ENCODE measurements around the gene PPP1R3G. TPM values are rescaled to one million over a fixed set of nuclear protein-coding genes. Genes with fewer than 3 reads are reported as not detected.

The PPP1R3G gene
- total and polyA plus RNA-seq, 2 of the 13 experiments (the other 11 are each of a cell fraction or from before 2014, with no cell fraction given): 1.2 to 1.3 TPM

- TF ChIP-seq CREM (IDR thresholded peaks at IDR 0.05): peak; percentile 91
- no peak for TF ChIP-seq CREM (CRISPR knock-in tag; IDR thresholded peaks at IDR 0.05)
- TF ChIP-seq ZNF362 (CRISPR knock-in tag; IDR thresholded peaks at IDR 0.05; ENCODE audit: borderline replicate concordance): peak; percentile 64; the same call in 1 of the 2 replicates
- no peak; the same call in 1 of the 2 replicates for TF ChIP-seq ONECUT2 (CRISPR knock-in tag; IDR thresholded peaks at IDR 0.05)
- TF ChIP-seq NFKB2 (CRISPR knock-in tag; IDR thresholded peaks at IDR 0.05; ENCODE audit: borderline replicate concordance): no peak
- peak; percentile 69; the same call in 1 of the 2 replicates for TF ChIP-seq ZNF350 (CRISPR knock-in tag; IDR thresholded peaks at IDR 0.05; ENCODE audit: borderline replicate concordance, low read depth)
- no peak for TF ChIP-seq ZFP36 (IDR thresholded peaks at IDR 0.05; ENCODE audit: borderline replicate concordance, low read depth, low read length, partially characterized antibody)
- TF ChIP-seq ETS1 (CRISPR knock-in tag; IDR thresholded peaks at IDR 0.05): no peak
- no peak for TF ChIP-seq ZFP90 (CRISPR knock-in tag; IDR thresholded peaks at IDR 0.05; ENCODE audit: borderline replicate concordance)
- peak; percentile 75; the same call in 1 of the 2 replicates for TF ChIP-seq SIX4 (CRISPR knock-in tag; IDR thresholded peaks at IDR 0.05)
- TF ChIP-seq BCL3 (CRISPR knock-in tag; IDR thresholded peaks at IDR 0.05): no peak
- TF ChIP-seq, protein P1, sequence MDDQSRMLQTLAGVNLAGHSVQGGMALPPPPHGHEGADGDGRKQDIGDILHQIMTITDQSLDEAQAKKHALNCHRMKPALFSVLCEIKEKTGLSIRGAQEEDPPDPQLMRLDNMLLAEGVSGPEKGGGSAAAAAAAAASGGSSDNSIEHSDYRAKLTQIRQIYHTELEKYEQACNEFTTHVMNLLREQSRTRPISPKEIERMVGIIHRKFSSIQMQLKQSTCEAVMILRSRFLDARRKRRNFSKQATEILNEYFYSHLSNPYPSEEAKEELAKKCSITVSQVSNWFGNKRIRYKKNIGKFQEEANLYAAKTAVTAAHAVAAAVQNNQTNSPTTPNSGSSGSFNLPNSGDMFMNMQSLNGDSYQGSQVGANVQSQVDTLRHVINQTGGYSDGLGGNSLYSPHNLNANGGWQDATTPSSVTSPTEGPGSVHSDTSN (CRISPR knock-in tag; IDR thresholded peaks at IDR 0.05; ENCODE audit: borderline replicate concordance): no peak
- TF ChIP-seq, protein P2, sequence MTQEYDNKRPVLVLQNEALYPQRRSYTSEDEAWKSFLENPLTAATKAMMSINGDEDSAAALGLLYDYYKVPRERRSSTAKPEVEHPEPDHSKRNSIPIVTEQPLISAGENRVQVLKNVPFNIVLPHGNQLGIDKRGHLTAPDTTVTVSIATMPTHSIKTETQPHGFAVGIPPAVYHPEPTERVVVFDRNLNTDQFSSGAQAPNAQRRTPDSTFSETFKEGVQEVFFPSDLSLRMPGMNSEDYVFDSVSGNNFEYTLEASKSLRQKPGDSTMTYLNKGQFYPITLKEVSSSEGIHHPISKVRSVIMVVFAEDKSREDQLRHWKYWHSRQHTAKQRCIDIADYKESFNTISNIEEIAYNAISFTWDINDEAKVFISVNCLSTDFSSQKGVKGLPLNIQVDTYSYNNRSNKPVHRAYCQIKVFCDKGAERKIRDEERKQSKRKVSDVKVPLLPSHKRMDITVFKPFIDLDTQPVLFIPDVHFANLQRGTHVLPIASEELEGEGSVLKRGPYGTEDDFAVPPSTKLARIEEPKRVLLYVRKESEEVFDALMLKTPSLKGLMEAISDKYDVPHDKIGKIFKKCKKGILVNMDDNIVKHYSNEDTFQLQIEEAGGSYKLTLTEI (CRISPR knock-in tag; conservative IDR thresholded peaks at IDR 0.05): no peak
Measured at GRCh38 chr6:5059036-5059896, 25.9 kb upstream of the PPP1R3G start (continued).
